ENCODE measurements around the gene OPTN.
A peak's percentile ranks its signal among the peaks of the same experiment; 100 is the strongest.
"Not testable (repeated sequence)": the region's sequence is repeated elsewhere in the genome, so short reads cannot be mapped to it uniquely, and the experiment has no call there.

The OPTN gene

GRCh38 chr10:13099666-13100348 is at the start of gene OPTN:
TSS of gene OPTN (plus strand) at chr10:13100163. CDS start at chr10:13109123, 8,960 bp downstream.
- DNase-seq: peak; percentile 92

GRCh38 chr10:13051126-13051694 is 48.8 kb upstream of the OPTN start:
- DNase-seq: no peak

GRCh38 chr10:13053208-13053607 is 46.8 kb upstream of the OPTN start:
- not testable (repeated sequence) for DNase-seq

- DNase-seq: no peak
These were observed 46.0 kb upstream of the OPTN start for GRCh38 chr10:13053794-13054462.

GRCh38 chr10:13054844-13055243 is 45.1 kb upstream of the OPTN start:
- no peak for DNase-seq

- no peak for DNase-seq
These were observed 43.4 kb upstream of the OPTN start for GRCh38 chr10:13056456-13057077.

- no peak for DNase-seq
These were observed 37.2 kb upstream of the OPTN start for GRCh38 chr10:13062803-13063202.

- DNase-seq: no peak
These were observed 33.4 kb upstream of the OPTN start for GRCh38 chr10:13066527-13066926.

- no peak for DNase-seq
These were observed 32.5 kb upstream of the OPTN start for GRCh38 chr10:13067431-13067830.

GRCh38 chr10:13068071-13068470 is 31.9 kb upstream of the OPTN start:
- DNase-seq: no peak

GRCh38 chr10:13068484-13068883 is 31.5 kb upstream of the OPTN start:
- no peak for DNase-seq

- DNase-seq: no peak
These were observed 27.6 kb upstream of the OPTN start for GRCh38 chr10:13072339-13072738.

GRCh38 chr10:13074563-13075451 is 25.2 kb upstream of the OPTN start:
- peak; percentile 76 for DNase-seq

- no peak for DNase-seq
These were observed 20.8 kb upstream of the OPTN start for GRCh38 chr10:13078912-13079775.

- DNase-seq: no peak
These were observed 20.2 kb upstream of the OPTN start for GRCh38 chr10:13079776-13080050.

GRCh38 chr10:13080643-13081042 is 19.3 kb upstream of the OPTN start:
- DNase-seq: no peak

GRCh38 chr10:13083700-13084099 is 16.3 kb upstream of the OPTN start:
- not testable (repeated sequence) for DNase-seq

GRCh38 chr10:13086056-13086455 is 13.9 kb upstream of the OPTN start:
- DNase-seq: no peak

- DNase-seq: no peak
These were observed 12.4 kb upstream of the OPTN start for GRCh38 chr10:13087601-13087985.

GRCh38 chr10:13087986-13088618 is 11.9 kb upstream of the OPTN start:
- no peak for DNase-seq

- no peak for DNase-seq
These were observed 10.6 kb upstream of the OPTN start for GRCh38 chr10:13089345-13089744.

GRCh38 chr10:13090289-13090688 is 9.7 kb upstream of the OPTN start:
- no peak for DNase-seq

Measured in retina (tissue), 1 donor.